GM23248 (cell line): ENCODE results near the gene FSIP1.

ENCODE experiments used
- EZH2 ChIP-seq: fragments of 200-600 bp; sonication (generic); IDR thresholded peaks from 2 replicates; pipeline ENCODE4 v1.6.1; 2018; ENCODE audit warnings: antibody characterized with exemption, mild to moderate bottlenecking; ENCODE audit not compliant: insufficient read depth, poor library complexity, severe bottlenecking
- EZH2phosphoT487 ChIP-seq: fragments of 200-600 bp; sonication (generic); IDR thresholded peaks from 2 replicates; pipeline ENCODE4 v1.6.1; 2018; ENCODE audit warnings: antibody characterized with exemption, moderate library complexity, mild to moderate bottlenecking, low read depth; ENCODE audit not compliant: insufficient read depth

GRCh38 chr15:39700375-39700700, 82.3 kb downstream of the FSIP1 start:
- TF ChIP-seq EZH2: no peak
- TF ChIP-seq EZH2phosphoT487: no peak
